ENCODE data around the gene OPRM1.

DNA sequence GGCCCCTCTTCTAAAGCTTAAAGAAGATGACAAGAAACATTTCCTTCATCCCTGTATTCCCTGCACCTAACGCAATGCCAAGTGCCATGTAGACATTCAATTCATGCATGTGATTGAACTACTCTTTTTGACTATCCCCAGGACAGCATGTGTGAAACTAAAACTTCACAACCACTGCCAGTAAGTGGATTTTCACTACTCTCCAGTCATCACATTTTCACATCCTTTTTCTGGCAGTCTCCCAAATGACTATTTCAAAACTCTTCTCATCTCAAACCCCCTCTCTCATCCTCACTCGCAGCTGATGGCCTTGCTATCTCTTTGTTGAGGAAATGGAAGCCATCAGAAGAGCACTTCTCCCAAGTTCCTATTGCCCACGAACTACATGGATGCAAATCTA lies 122.6 kb downstream of the OPRM1 start:
- no peak for TF ChIP-seq SIN3A (IDR thresholded peaks at IDR 0.05; ENCODE audit: borderline replicate concordance, insufficient read depth, low read length)
- TF ChIP-seq, protein P1, sequence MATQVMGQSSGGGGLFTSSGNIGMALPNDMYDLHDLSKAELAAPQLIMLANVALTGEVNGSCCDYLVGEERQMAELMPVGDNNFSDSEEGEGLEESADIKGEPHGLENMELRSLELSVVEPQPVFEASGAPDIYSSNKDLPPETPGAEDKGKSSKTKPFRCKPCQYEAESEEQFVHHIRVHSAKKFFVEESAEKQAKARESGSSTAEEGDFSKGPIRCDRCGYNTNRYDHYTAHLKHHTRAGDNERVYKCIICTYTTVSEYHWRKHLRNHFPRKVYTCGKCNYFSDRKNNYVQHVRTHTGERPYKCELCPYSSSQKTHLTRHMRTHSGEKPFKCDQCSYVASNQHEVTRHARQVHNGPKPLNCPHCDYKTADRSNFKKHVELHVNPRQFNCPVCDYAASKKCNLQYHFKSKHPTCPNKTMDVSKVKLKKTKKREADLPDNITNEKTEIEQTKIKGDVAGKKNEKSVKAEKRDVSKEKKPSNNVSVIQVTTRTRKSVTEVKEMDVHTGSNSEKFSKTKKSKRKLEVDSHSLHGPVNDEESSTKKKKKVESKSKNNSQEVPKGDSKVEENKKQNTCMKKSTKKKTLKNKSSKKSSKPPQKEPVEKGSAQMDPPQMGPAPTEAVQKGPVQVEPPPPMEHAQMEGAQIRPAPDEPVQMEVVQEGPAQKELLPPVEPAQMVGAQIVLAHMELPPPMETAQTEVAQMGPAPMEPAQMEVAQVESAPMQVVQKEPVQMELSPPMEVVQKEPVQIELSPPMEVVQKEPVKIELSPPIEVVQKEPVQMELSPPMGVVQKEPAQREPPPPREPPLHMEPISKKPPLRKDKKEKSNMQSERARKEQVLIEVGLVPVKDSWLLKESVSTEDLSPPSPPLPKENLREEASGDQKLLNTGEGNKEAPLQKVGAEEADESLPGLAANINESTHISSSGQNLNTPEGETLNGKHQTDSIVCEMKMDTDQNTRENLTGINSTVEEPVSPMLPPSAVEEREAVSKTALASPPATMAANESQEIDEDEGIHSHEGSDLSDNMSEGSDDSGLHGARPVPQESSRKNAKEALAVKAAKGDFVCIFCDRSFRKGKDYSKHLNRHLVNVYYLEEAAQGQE (IDR thresholded peaks at IDR 0.05; ENCODE audit: insufficient read depth in 1 of 2, low read depth in 2 of 2, low read length in 2 of 2) = no peak
